Nephron progenitor cell (in vitro differentiated cells): ENCODE measurements around the gene COQ10A.
"Not testable (repeated sequence)": the region's sequence is repeated elsewhere in the genome, so short reads cannot be mapped to it uniquely, and the experiment has no call there.

Experiments
- DNase-seq: peaks from one replicate; pipeline ENCODE4 v3.0.0; 2021
- H3K27ac Mint-ChIP-seq: 2 replicates; pipeline ENCODE4 v1.8.0; 2021; ENCODE audit warnings: mild to moderate bottlenecking, moderate library complexity, mixed read lengths
- H3K27me3 Mint-ChIP-seq: 2 replicates; pipeline ENCODE4 v1.8.0; 2021; ENCODE audit warnings: mild to moderate bottlenecking, low read depth, mixed read lengths; ENCODE audit not compliant: poor library complexity
- H3K36me3 Mint-ChIP-seq: 2 replicates; pipeline ENCODE4 v1.8.0; 2021; ENCODE audit warnings: low read depth, mixed read lengths
- H3K4me1 Mint-ChIP-seq: 2 replicates; pipeline ENCODE4 v1.8.0; 2021; ENCODE audit warnings: mixed read lengths
- H3K4me3 Mint-ChIP-seq: 2 replicates; pipeline ENCODE4 v1.8.0; 2021; ENCODE audit warnings: mild to moderate bottlenecking, moderate library complexity, mixed read lengths
- H3K9me3 Mint-ChIP-seq: 2 replicates; pipeline ENCODE4 v1.8.0; 2021; ENCODE audit warnings: mild to moderate bottlenecking, moderate library complexity, mixed read lengths
- CTCF ChIP-seq: fragments of 200-600 bp; sonication (generic); IDR thresholded peaks from 2 replicates; pipeline ENCODE4 v1.5.0; 2021; ENCODE audit warnings: antibody characterized with exemption

The COQ10A gene

GRCh38 chr12:56260921-56261320 lies 5.8 kb upstream of the COQ10A start:
- Mint-ChIP-seq H3K36me3 (peaks cover 5% of the 10 kb centered on the region), H3K4me1 (peaks cover 38% of the 10 kb centered on the region), H3K9me3 (no peaks in the 10 kb centered on the region), H3K27me3 (peaks cover 5% of the 10 kb centered on the region), H3K4me3 (no peak overlapping the region), H3K27ac (peak overlapping the region; percentile 76)
- TF ChIP-seq CTCF = no peak
- DNase-seq = no peak

- Mint-ChIP-seq H3K27me3 (peaks cover 8% of the 10 kb centered on the region), H3K9me3 (no peaks in the 10 kb centered on the region), H3K36me3 (no peaks in the 10 kb centered on the region), H3K27ac (no peak overlapping the region), H3K4me3 (no peak overlapping the region), H3K4me1 (peaks cover 36% of the 10 kb centered on the region)
- no peak for TF ChIP-seq CTCF
- DNase-seq = no peak
Observed at GRCh38 chr12:56261503-56262232, 5.1 kb upstream of the COQ10A start.

- not testable (repeated sequence) for H3K27ac Mint-ChIP-seq
- H3K4me1 Mint-ChIP-seq = peaks cover 38% of the 10 kb centered on the region
Observed at GRCh38 chr12:56262955-56263354, 3.8 kb upstream of the COQ10A start.

GRCh38 chr12:56266068-56266692 lies 562 bp upstream of the COQ10A start:
- not testable (repeated sequence) for H3K27me3 Mint-ChIP-seq, DNase-seq, H3K9me3 Mint-ChIP-seq
- Mint-ChIP-seq H3K4me3 (peak overlapping the region; percentile 91), H3K4me1 (peaks cover 23% of the 10 kb centered on the region), H3K27ac (peak overlapping the region; percentile 98), H3K36me3 (peaks cover 15% of the 10 kb centered on the region)

More at GRCh38 chr12:56262955-56263354, 3.8 kb upstream of the COQ10A start:
- not testable (repeated sequence) for H3K4me3 Mint-ChIP-seq, H3K9me3 Mint-ChIP-seq, H3K36me3 Mint-ChIP-seq, DNase-seq, H3K27me3 Mint-ChIP-seq

- H3K9me3 Mint-ChIP-seq = no peaks in the 10 kb centered on the region
- peak overlapping the region; percentile 91 for H3K4me3 Mint-ChIP-seq
- H3K36me3 Mint-ChIP-seq = peaks cover 15% of the 10 kb centered on the region
- peaks cover 5% of the 10 kb centered on the region for H3K27me3 Mint-ChIP-seq
- H3K27ac Mint-ChIP-seq = no peak overlapping the region
- DNase-seq = no peak
- peaks cover 23% of the 10 kb centered on the region for H3K4me1 Mint-ChIP-seq
- no peak for TF ChIP-seq CTCF
Observed at GRCh38 chr12:56267443-56268071, 815 bp downstream of the COQ10A start.

- Mint-ChIP-seq H3K27ac (no peak overlapping the region), H3K9me3 (no peaks in the 10 kb centered on the region), H3K4me3 (no peak overlapping the region), H3K27me3 (peaks cover 5% of the 10 kb centered on the region), H3K4me1 (peaks cover 18% of the 10 kb centered on the region), H3K36me3 (peaks cover 41% of the 10 kb centered on the region)
- DNase-seq = no peak
- TF ChIP-seq CTCF = peak; percentile 25
Observed at GRCh38 chr12:56271031-56271430, 4.3 kb downstream of the COQ10A start.

- not testable (repeated sequence) for H3K27me3 Mint-ChIP-seq, H3K4me1 Mint-ChIP-seq, H3K27ac Mint-ChIP-seq
Observed at GRCh38 chr12:56272468-56272867, 5.7 kb downstream of the COQ10A start.

More at GRCh38 chr12:56272468-56272867, 5.7 kb downstream of the COQ10A start:
- H3K4me3 Mint-ChIP-seq, DNase-seq, H3K9me3 Mint-ChIP-seq: not testable (repeated sequence)
- H3K36me3 Mint-ChIP-seq = peaks cover 49% of the 10 kb centered on the region
